ENCODE measurements around the gene SPRED3. TPM values are rescaled to one million over a fixed set of nuclear protein-coding genes. Genes with fewer than 3 reads are reported as not detected.

Gene SPRED3
- total and polyA plus RNA-seq, 4 donors: under 0.01 to 0.09 TPM; not detected in 2

DNA sequence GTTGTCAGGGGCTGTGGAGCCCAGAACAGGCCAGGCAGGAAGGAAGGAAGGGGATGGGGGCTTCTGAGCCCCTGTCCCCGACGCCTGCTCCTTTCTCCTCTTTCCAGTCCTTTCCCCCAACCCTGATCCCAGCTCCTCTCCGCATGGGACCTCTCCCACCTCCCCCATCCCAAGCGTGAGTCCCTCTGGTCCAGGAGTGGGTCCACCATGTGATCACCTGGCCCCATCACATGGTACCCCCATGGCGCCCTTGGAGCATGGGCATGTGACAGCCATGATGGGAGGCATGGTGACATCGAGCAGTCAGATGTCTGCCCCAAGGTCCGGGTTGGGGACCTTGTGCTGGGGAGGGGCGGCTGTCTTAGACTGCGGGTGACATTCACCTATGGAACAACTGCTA, 54.2 kb downstream of the SPRED3 start:
- no peak overlapping the region for H3K9ac ChIP-seq (ENCODE audit: low read depth in 1 of 2, low read length in 2 of 2)
- H3K27ac ChIP-seq (ENCODE audit: low read depth in 1 of 2, low read length in 2 of 2): no peak overlapping the region
- H3K36me3 ChIP-seq (ENCODE audit: control insufficient read depth in 4 of 4, insufficient read depth in 3 of 4, low read depth in 1 of 4, low read length in 3 of 4): no peaks in the 10 kb centered on the region
- TF ChIP-seq, protein P1, sequence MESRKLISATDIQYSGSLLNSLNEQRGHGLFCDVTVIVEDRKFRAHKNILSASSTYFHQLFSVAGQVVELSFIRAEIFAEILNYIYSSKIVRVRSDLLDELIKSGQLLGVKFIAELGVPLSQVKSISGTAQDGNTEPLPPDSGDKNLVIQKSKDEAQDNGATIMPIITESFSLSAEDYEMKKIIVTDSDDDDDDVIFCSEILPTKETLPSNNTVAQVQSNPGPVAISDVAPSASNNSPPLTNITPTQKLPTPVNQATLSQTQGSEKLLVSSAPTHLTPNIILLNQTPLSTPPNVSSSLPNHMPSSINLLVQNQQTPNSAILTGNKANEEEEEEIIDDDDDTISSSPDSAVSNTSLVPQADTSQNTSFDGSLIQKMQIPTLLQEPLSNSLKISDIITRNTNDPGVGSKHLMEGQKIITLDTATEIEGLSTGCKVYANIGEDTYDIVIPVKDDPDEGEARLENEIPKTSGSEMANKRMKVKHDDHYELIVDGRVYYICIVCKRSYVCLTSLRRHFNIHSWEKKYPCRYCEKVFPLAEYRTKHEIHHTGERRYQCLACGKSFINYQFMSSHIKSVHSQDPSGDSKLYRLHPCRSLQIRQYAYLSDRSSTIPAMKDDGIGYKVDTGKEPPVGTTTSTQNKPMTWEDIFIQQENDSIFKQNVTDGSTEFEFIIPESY (IDR thresholded peaks at IDR 0.05): no peak
- no peak for TF ChIP-seq YY1 (IDR thresholded peaks at IDR 0.05)
- TF ChIP-seq, protein P2, sequence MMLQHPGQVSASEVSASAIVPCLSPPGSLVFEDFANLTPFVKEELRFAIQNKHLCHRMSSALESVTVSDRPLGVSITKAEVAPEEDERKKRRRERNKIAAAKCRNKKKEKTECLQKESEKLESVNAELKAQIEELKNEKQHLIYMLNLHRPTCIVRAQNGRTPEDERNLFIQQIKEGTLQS (IDR thresholded peaks at IDR 0.05): no peak
- TF ChIP-seq TAF1 (conservative IDR thresholded peaks at IDR 0.05): no peak
- no peak for TF ChIP-seq GABPA (IDR thresholded peaks at IDR 0.05 in 1 of 2, conservative IDR thresholded peaks at IDR 0.05 in 1 of 2)
- no peak for TF ChIP-seq HNF4G (IDR thresholded peaks at IDR 0.05)
- TF ChIP-seq RXRA (IDR thresholded peaks at IDR 0.05): no peak
- TF ChIP-seq EGR1 (IDR thresholded peaks at IDR 0.05; ENCODE audit: low read depth in 2 of 2): no peak
- no peak for TF ChIP-seq FOXA1 (IDR thresholded peaks at IDR 0.05)
- no peak for TF ChIP-seq NR2F2 (IDR thresholded peaks at IDR 0.05)
- TF ChIP-seq FOXA2 (IDR thresholded peaks at IDR 0.05): no peak
- no peak for TF ChIP-seq JUND (IDR thresholded peaks at IDR 0.05)
- no peak for TF ChIP-seq CTCF (IDR thresholded peaks at IDR 0.05; ENCODE audit: low read depth, low read length, missing input control)
- 90% methylated on average over 9 of the region's 9 CpGs for WGBS
- H3K4me1 ChIP-seq (ENCODE audit: control insufficient read depth in 4 of 4, insufficient read depth in 4 of 4, low read length in 3 of 4): no peaks in the 10 kb centered on the region
- DNase-seq (ENCODE audit: low spot score): no peak
- H3K9me3 ChIP-seq (ENCODE audit: control insufficient read depth in 4 of 4, low read length in 3 of 4): no peaks in the 10 kb centered on the region
- no peak overlapping the region for H3K4me3 ChIP-seq (ENCODE audit: low read depth in 1 of 3, low read length in 3 of 3)
- peaks cover 0 to 4% (median 0%) of the 10 kb centered on the region in 4 donors for H3K27me3 ChIP-seq (ENCODE audit: control insufficient read depth in 4 of 4, insufficient read depth in 4 of 4, low read length in 3 of 4)

- Histone ChIP-seq H3K4me3 (ENCODE audit: low read depth in 1 of 3, low read length in 3 of 3) (no peak overlapping the region), H3K4me1 (ENCODE audit: control insufficient read depth in 4 of 4, insufficient read depth in 4 of 4, low read length in 3 of 4) (no peaks in the 10 kb centered on the region), H3K27me3 (ENCODE audit: control insufficient read depth in 4 of 4, insufficient read depth in 4 of 4, low read length in 3 of 4) (peaks cover 0 to 4% (median 0%) of the 10 kb centered on the region in 4 donors), H3K36me3 (ENCODE audit: control insufficient read depth in 4 of 4, insufficient read depth in 3 of 4, low read depth in 1 of 4, low read length in 3 of 4) (no peaks in the 10 kb centered on the region), H3K9ac (ENCODE audit: low read depth in 1 of 2, low read length in 2 of 2) (no peak overlapping the region), H3K27ac (ENCODE audit: low read depth in 1 of 2, low read length in 2 of 2) (no peak overlapping the region), H3K9me3 (ENCODE audit: control insufficient read depth in 4 of 4, low read length in 3 of 4) (no peaks in the 10 kb centered on the region)
- 88% methylated on average over 15 of the region's 15 CpGs for whole genome bisulfite sequencing
- TF ChIP-seq RAD21 (IDR thresholded peaks at IDR 0.05) (no peak), REST (IDR thresholded peaks at IDR 0.05) (no peak), YY1 (IDR thresholded peaks at IDR 0.05) (no peak), HNF4A (conservative IDR thresholded peaks at IDR 0.05) (no peak), SP1 (IDR thresholded peaks at IDR 0.05) (no peak), MAX (IDR thresholded peaks at IDR 0.05) (no peak), EGR1 (IDR thresholded peaks at IDR 0.05; ENCODE audit: low read depth in 2 of 2) (no peak)
- TF ChIP-seq, protein P2 (IDR thresholded peaks at IDR 0.05): no peak
- TF ChIP-seq, protein P1 (IDR thresholded peaks at IDR 0.05): no peak
- no peak for DNase-seq (ENCODE audit: low spot score)
Measured at GRCh38 chr19:38443458-38443999, 55.0 kb downstream of the SPRED3 start.

All from liver (tissue), 9 donors.